Measurements from ENCODE around the gene SMIM1. TPM values are rescaled to one million over a fixed set of nuclear protein-coding genes. Genes with fewer than 3 reads are reported as not detected.
A peak's percentile ranks its signal among the peaks of the same experiment; 100 is the strongest.

The SMIM1 gene
- total and polyA plus RNA-seq, 9 of the 15 experiments (the other 6 are each of a cell fraction or from before 2014, with no cell fraction given) = 2.3 to 125 (median 24.3) TPM

DNA sequence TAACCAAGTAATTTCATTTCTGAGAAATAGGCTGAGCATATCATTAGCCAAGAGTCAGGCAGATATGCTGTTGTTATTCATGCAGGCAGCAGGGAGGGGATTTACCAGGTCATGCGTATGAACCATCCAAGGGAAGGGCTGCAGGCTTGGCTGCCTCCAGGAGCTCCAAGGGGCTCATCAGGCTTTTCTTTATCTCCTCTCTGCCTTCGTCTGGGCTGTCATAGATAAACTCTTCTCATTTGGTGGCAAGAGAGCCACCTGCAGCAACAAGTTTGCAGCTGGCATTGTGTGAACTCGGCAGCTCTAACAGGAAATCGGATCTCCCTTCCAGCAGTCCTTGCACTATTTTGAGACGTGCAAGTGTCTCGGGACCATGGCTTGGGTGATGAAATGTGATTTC, 12.8 kb upstream of the SMIM1 start:
- CTCF ChIA-PET (ENCODE audit: low intra/inter-chr PET ratio) = no interaction called here
- POLR2A ChIA-PET = interaction anchor here (0.6 to 3.7 kb wide), 6 partner anchors 10 to 328 kb away, joined by 3 to 14 read pairs (median 4); no protein-coding TSS in a partner anchor
- peak; percentile 89 for TF ChIP-seq CBFA2T2 (conservative IDR thresholded peaks at IDR 0.05)
- peak; percentile 29 to 83; a peak in 2 of 4 replicates for TF ChIP-seq TRIM24 (IDR thresholded peaks at IDR 0.05)
- no peak for TF ChIP-seq ZNF24 (IDR thresholded peaks at IDR 0.05)
- TF ChIP-seq BRF2 (IDR thresholded peaks at IDR 0.05; ENCODE audit: borderline replicate concordance, insufficient read depth, insufficient read length) = no peak
- peak; percentile 89 for TF ChIP-seq TCF3 (CRISPR knock-in tag; IDR thresholded peaks at IDR 0.05)
- no peak for TF ChIP-seq COPS2 (conservative IDR thresholded peaks at IDR 0.05)
- TF ChIP-seq HDGF (IDR thresholded peaks at IDR 0.05) = no peak
- TF ChIP-seq YY1 (IDR thresholded peaks at IDR 0.05; ENCODE audit: borderline replicate concordance in 1 of 3, control insufficient read depth in 1 of 3, extremely low read depth in 1 of 3, insufficient read depth in 3 of 3, insufficient read length in 1 of 3, insufficient replicate concordance in 2 of 3, low read depth in 1 of 3, low read length in 2 of 3) = no peak
- TF ChIP-seq, protein P1, sequence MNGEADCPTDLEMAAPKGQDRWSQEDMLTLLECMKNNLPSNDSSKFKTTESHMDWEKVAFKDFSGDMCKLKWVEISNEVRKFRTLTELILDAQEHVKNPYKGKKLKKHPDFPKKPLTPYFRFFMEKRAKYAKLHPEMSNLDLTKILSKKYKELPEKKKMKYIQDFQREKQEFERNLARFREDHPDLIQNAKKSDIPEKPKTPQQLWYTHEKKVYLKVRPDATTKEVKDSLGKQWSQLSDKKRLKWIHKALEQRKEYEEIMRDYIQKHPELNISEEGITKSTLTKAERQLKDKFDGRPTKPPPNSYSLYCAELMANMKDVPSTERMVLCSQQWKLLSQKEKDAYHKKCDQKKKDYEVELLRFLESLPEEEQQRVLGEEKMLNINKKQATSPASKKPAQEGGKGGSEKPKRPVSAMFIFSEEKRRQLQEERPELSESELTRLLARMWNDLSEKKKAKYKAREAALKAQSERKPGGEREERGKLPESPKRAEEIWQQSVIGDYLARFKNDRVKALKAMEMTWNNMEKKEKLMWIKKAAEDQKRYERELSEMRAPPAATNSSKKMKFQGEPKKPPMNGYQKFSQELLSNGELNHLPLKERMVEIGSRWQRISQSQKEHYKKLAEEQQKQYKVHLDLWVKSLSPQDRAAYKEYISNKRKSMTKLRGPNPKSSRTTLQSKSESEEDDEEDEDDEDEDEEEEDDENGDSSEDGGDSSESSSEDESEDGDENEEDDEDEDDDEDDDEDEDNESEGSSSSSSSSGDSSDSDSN (IDR thresholded peaks at IDR 0.05; ENCODE audit: borderline replicate concordance in 1 of 2, low read depth in 2 of 2, low read length in 2 of 2) = 0 out of 4 replicates have a peak, but pooled peaks of 1 of the 2 experiments have one; percentile 24
- TF ChIP-seq EHMT2 (IDR thresholded peaks at IDR 0.05) = no peak
- TF ChIP-seq ZNF77 (CRISPR knock-in tag; IDR thresholded peaks at IDR 0.05) = no peak
- no peak for TF ChIP-seq NONO (IDR thresholded peaks at IDR 0.05; ENCODE audit: low read depth in 2 of 2, low read length in 1 of 2)
- TF ChIP-seq NFYB (IDR thresholded peaks at IDR 0.05; ENCODE audit: extremely low read depth, insufficient read length) = no peak
- no peak for TF ChIP-seq RBBP5 (IDR thresholded peaks at IDR 0.05; ENCODE audit: borderline replicate concordance, insufficient read depth, low read length, poor library complexity, severe bottlenecking)
- TF ChIP-seq, protein P2, sequence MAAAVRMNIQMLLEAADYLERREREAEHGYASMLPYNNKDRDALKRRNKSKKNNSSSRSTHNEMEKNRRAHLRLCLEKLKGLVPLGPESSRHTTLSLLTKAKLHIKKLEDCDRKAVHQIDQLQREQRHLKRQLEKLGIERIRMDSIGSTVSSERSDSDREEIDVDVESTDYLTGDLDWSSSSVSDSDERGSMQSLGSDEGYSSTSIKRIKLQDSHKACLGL (CRISPR knock-in tag; IDR thresholded peaks at IDR 0.05; ENCODE audit: borderline replicate concordance, poor library complexity, severe bottlenecking) = no peak
- no peak for TF ChIP-seq SRSF9 (IDR thresholded peaks at IDR 0.05; ENCODE audit: borderline replicate concordance, low read depth, low read length)
- TF ChIP-seq ATF2 (CRISPR knock-in tag; IDR thresholded peaks at IDR 0.05) = no peak

More for the DNA sequence above, 12.8 kb upstream of the SMIM1 start:
- Histone ChIP-seq H3K79me2 (ENCODE audit: control insufficient read depth, insufficient read depth, low read length) (no peaks in the 10 kb centered on the region), H3K9ac (ENCODE audit: insufficient read depth in 1 of 2, low read depth in 2 of 2, low read length in 2 of 2) (peak overlapping the region in 1 of 2 experiments; percentile 3; a peak in 1 of 4 replicates), H3K27me3 (ENCODE audit: control insufficient read depth in 2 of 2, insufficient read depth in 2 of 2, low read length in 2 of 2) (peaks cover 10 to 46% of the 10 kb centered on the region in 2 experiments; a peak in 4 of 5 replicates), H4K20me1 (replicated peaks; ENCODE audit: control insufficient read depth, insufficient read depth, low read length) (no peaks in the 10 kb centered on the region), H3K27ac (ENCODE audit: extremely low read depth, low read depth, low read length) (no peak overlapping the region), H3K9me1 (ENCODE audit: control insufficient read depth, insufficient read depth, low read length) (no peaks in the 10 kb centered on the region), H3K4me3 (no peak overlapping the region), H3K4me2 (ENCODE audit: insufficient read depth, low read length) (peak overlapping the region; percentile 20; the same call in 1 of the 2 replicates), H3K36me3 (ENCODE audit: control insufficient read depth, insufficient read depth, low read length) (no peaks in the 10 kb centered on the region), H3K4me1 (replicated peaks in 1 of 2; ENCODE audit: control insufficient read depth in 2 of 2, insufficient read depth in 2 of 2, low read length in 2 of 2) (peaks cover 11 to 52% of the 10 kb centered on the region in 2 experiments; a peak in 4 of 5 replicates), H2AFZ (ENCODE audit: low read depth, low read length) (no peak overlapping the region), H3K9me3 (replicated peaks; ENCODE audit: control insufficient read depth, insufficient read depth, low read depth, low read length) (no peaks in the 10 kb centered on the region)
- in situ Hi-C loops (cut with MboI) (no loop called here), intact Hi-C loops (cut with micrococcal nuclease) (no loop called here)
- no TSS peak for BruUV-seq (replicated peaks)
- 4% methylated on average over 6 of the region's 6 CpGs for WGBS (ENCODE audit: insufficient coverage, low coverage, missing lambda C conversion rate)
- ATAC-seq = peak; percentile 70
- DNase-seq (ENCODE audit: extremely low read depth in 1 of 4, low spot score in 3 of 4) = peak in 2 of 4 experiments; percentile 71 to 80
- peak; percentile 82 for FAIRE-seq
